Endothelial cell of umbilical vein (primary cell): ENCODE data around the gene ARID1B. TPM values are rescaled to one million over a fixed set of nuclear protein-coding genes. Genes with fewer than 3 reads are reported as not detected.

Source experiments
- BruUV-seq: library from RNA; stranded (reverse); fragments of 400-500 nt; replicated peaks from 2 replicates; lab custom pipeline; 2021; lab: Mats Ljungman, UMichigan
- CTCF ChIA-PET: fragments of 300-600, 350-600 bp; sonication (Branson Sonifier 250); formaldehyde crosslinking; loops from one replicate; lab custom pipeline; 2021; ENCODE audit warnings: antibody characterized with exemption, inconsistent platforms; lab: Charles Lee
- POLR2A ChIA-PET: fragments of 300-600, 350-600 bp; sonication (Branson Sonifier 250); formaldehyde crosslinking; loops from one replicate; lab custom pipeline; 2021; ENCODE audit warnings: antibody characterized with exemption, inconsistent platforms; lab: Charles Lee
- DNase-seq: peaks from one replicate; pipeline ENCODE4 v3.0.0-alpha.2; 2011; ENCODE audit warnings: low read depth, low spot score
- FAIRE-seq: peaks from 2 replicates; lab custom pipeline; 2011; peaks lifted over from hg19 to GRCh38; lab: Jason Lieb, UNC
- H2AFZ ChIP-seq: 2 replicates; pipeline ENCODE4 v1.6.0; 2012; ENCODE audit warnings: low read depth, low read length, control low read depth, inconsistent platforms
- H3K27ac ChIP-seq: 2 replicates; pipeline ENCODE4 v1.5.1; 2011; ENCODE audit warnings: low read depth, mild to moderate bottlenecking, control low read depth, low read length, moderate library complexity; ENCODE audit not compliant: insufficient read depth
- H3K27me3 ChIP-seq, 2 experiments: 2 replicates each; pipeline versions ENCODE4 v1.6.0 to v1.6.1; 2011; ENCODE audit warnings: low read length in 2 of 2, mixed read lengths in 1 of 2; ENCODE audit not compliant: control insufficient read depth in 2 of 2, insufficient read depth in 2 of 2
- H3K36me3 ChIP-seq, 2 experiments: 2 replicates in 1 of 2; 3 replicates in 1 of 2; pipeline ENCODE4 v1.5.1; 2011; ENCODE audit warnings: low read length in 2 of 2, mild to moderate bottlenecking in 1 of 2, moderate library complexity in 1 of 2; ENCODE audit not compliant: control insufficient read depth in 2 of 2, insufficient read depth in 2 of 2; ENCODE audit errors: extremely low read depth in 1 of 2
- H3K4me1 ChIP-seq: 3 replicates; pipeline ENCODE4 v1.5.1; 2011; ENCODE audit warnings: mild to moderate bottlenecking, low read length; ENCODE audit not compliant: control insufficient read depth, insufficient read depth; ENCODE audit errors: extremely low read depth
- H3K4me2 ChIP-seq: 2 replicates; pipeline ENCODE4 v1.6.1; 2011; ENCODE audit warnings: low read length, control low read depth, mixed read lengths; ENCODE audit not compliant: insufficient read depth
- H3K4me3 ChIP-seq, 3 experiments: fragments of 200-600 bp in 1 of 3; sonication (generic), shearing (Covaris generic) in 1 of 3; replicated peaks in 1 of 3; 2 replicates each; pipeline ENCODE4 v1.5.1; 2011 to 2016; ENCODE audit warnings: control low read depth in 3 of 3, low read length in 3 of 3, mild to moderate bottlenecking in 2 of 3, inconsistent platforms in 1 of 3, low read depth in 1 of 3, moderate library complexity in 1 of 3; ENCODE audit not compliant: insufficient read depth in 1 of 3
- H3K79me2 ChIP-seq: 2 replicates; pipeline ENCODE4 v1.6.0; 2012; ENCODE audit warnings: low read length, inconsistent platforms; ENCODE audit not compliant: control insufficient read depth, insufficient read depth
- H3K9ac ChIP-seq: replicated peaks from 2 replicates; pipeline ENCODE3; 2011; ENCODE audit warnings: low read length, control low read depth; ENCODE audit not compliant: insufficient read depth; ENCODE audit errors: extremely low read depth
- H3K9me1 ChIP-seq: replicated peaks from 3 replicates; pipeline ENCODE4 v1.6.0; 2011; ENCODE audit warnings: mild to moderate bottlenecking, low read length; ENCODE audit not compliant: control insufficient read depth, insufficient read depth; ENCODE audit errors: extremely low read depth
- H3K9me3 ChIP-seq: replicated peaks from 2 replicates; pipeline ENCODE4 v1.5.1; 2012; ENCODE audit warnings: low read length, inconsistent platforms; ENCODE audit not compliant: control insufficient read depth, insufficient read depth
- H4K20me1 ChIP-seq: replicated peaks from 2 replicates; pipeline ENCODE3; 2011; ENCODE audit warnings: mild to moderate bottlenecking, low read length; ENCODE audit not compliant: control insufficient read depth, insufficient read depth; ENCODE audit errors: extremely low read depth
- EZH2 ChIP-seq: IDR thresholded peaks from 2 replicates; pipeline ENCODE4 v1.6.1; 2012; ENCODE audit warnings: borderline replicate concordance, low read depth, mild to moderate bottlenecking, moderate library complexity, low read length, inconsistent platforms; ENCODE audit not compliant: severe bottlenecking
- FOS ChIP-seq: IDR thresholded peaks from 2 replicates; pipeline ENCODE4 v1.6.1; 2011; ENCODE audit warnings: mild to moderate bottlenecking, low read length, moderate library complexity, borderline replicate concordance; ENCODE audit not compliant: insufficient read depth
- GATA2 ChIP-seq: IDR thresholded peaks from 2 replicates; pipeline ENCODE4 v1.7.0; 2011; ENCODE audit warnings: low read depth, mild to moderate bottlenecking, moderate library complexity, mixed read lengths, low read length; ENCODE audit not compliant: insufficient read length, insufficient read depth
- JUN ChIP-seq: IDR thresholded peaks from 2 replicates; pipeline ENCODE4 v1.6.1; 2011; ENCODE audit warnings: borderline replicate concordance, low read depth; ENCODE audit not compliant: insufficient read length, insufficient read depth
- MYC ChIP-seq: IDR thresholded peaks from one replicate; pipeline ENCODE4 v1.6.1; 2011; ENCODE audit warnings: mild to moderate bottlenecking, low read depth, low read length
- POLR2A ChIP-seq: IDR thresholded peaks from 2 replicates; pipeline ENCODE4 v1.6.1; 2012; ENCODE audit warnings: low read depth, mild to moderate bottlenecking, control low read depth, low read length
- POLR2AphosphoS5 ChIP-seq: IDR thresholded peaks from 2 replicates; pipeline ENCODE4 v1.6.1; 2012; ENCODE audit warnings: low read depth, mild to moderate bottlenecking, control low read depth, low read length, moderate library complexity; ENCODE audit not compliant: insufficient read depth
- dilution Hi-C: fragments of 300-500 bp; cut with MboI; formaldehyde crosslinking; loops from one replicate; pipeline ENCODE4 v1.15.0; 2019; ENCODE audit warnings: low sequenced_read_pairs; ENCODE audit not compliant: extremely low pct_ligation_motif_present
- intact Hi-C: fragments of 100-400 bp; cut with micrococcal nuclease; formaldehyde crosslinking; loops from one replicate; pipeline ENCODE4 v1.10.0; 2022
- polyA plus RNA-seq, 4 experiments: library from polyadenylated mRNA; depleted of rRNA in 3 of 4; stranded (reverse) in 3 of 4; unstranded in 1 of 4; fragments of >200 nt; gene quantifications; 2 replicates each; pipeline versions ENCODE4 v1.2.1 to v1.2.3, GENCODE V29; 2011 to 2012; ENCODE audit warnings: missing spikeins in 1 of 4
- total RNA-seq: library from RNA; stranded (reverse); gene quantifications from 2 replicates; pipeline ENCODE4 v1.2.3, GENCODE V29; 2021
- TF ChIP-seq, protein P1 (sequence below): IDR thresholded peaks from 2 replicates; pipeline ENCODE4 v1.6.1; 2011; ENCODE audit not compliant: insufficient read depth, insufficient read length
- TF ChIP-seq, protein P2 (sequence below), 2 donors: IDR thresholded peaks; 1 replicate in 1 of 2; 2 replicates in 1 of 2; pipeline ENCODE4 v1.5.1; 2011; ENCODE audit warnings: low read length in 2 of 2, mild to moderate bottlenecking in 2 of 2, moderate library complexity in 2 of 2, control low read depth in 1 of 2, inconsistent platforms in 1 of 2, low read depth in 1 of 2; ENCODE audit not compliant: insufficient read depth in 1 of 2; ENCODE audit errors: extremely low read depth in 1 of 2

ARID1B gene
- total and polyA plus RNA-seq, 2 donors (not counting 3 experiments of a cell fraction or from before 2014, with no cell fraction given), result 21.8 to 89.5 TPM

DNA sequence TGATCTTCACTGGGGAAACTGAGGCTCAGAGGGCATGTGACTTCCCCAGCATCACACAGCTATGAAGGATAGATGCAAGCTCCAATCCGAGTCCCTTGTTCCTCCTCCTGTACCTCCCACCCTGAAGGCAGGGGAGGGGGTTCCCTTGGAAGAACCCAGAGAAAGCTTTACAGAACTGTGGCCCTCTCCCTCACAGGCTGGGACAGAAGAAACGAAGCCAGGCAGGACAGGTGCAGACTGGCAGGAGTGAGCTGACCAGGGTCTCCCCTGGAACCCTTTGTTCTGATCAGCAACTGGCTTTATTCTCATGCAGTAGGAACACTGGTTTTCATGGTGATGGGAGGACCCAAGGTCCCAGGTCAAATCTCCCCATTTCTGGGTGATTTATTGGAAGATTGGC lies 456.0 kb downstream of the ARID1B start:
- BruUV-seq, result no TSS peak
- dilution Hi-C loops, result no loop called here

DNA sequence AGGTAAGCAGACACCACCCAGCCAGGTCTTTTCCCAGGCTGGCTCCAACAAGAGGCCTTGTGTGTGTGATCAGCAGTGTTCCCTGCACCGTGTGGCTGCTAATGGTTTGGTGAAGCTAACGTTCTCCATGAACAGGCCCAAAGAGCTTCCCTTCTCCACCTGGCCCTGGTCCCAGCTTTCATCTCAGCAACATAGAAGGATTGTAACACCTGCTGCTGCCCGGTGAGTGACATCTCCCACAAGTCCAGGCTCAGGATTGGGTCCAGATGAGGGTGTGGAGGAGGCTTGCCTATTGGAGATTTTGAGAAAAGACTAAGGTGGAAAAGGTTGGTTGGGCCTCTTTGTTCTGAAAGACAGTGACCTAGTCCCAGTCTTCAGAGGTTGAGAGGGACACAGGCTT lies 456.5 kb downstream of the ARID1B start:
- Histone ChIP-seq H3K79me2 (no peaks in the 10 kb centered on the region), H3K4me2 (no peak overlapping the region), H3K27ac (no peak overlapping the region), H3K9me3 (no peaks in the 10 kb centered on the region), H3K9ac (no peak overlapping the region), H2AFZ (no peak overlapping the region), H3K4me3 (no peak overlapping the region), H4K20me1 (no peaks in the 10 kb centered on the region), H3K4me1 (peaks cover 8% of the 10 kb centered on the region), H3K9me1 (no peaks in the 10 kb centered on the region), H3K36me3 (no peaks in the 10 kb centered on the region), H3K27me3 (peaks cover 31 to 33% of the 10 kb centered on the region in 2 experiments)
- no peak for FAIRE-seq
- ChIA-PET CTCF (interaction anchor here (0.6 to 1.9 kb wide), 4 partner anchors 10 to 1645 kb away, joined by 3 to 4 read pairs (median 4); no protein-coding TSS in a partner anchor), POLR2A (no interaction called here)
- dilution Hi-C loops (no loop called here), intact Hi-C loops (loop anchor here (2.0 kb wide), 1 partner anchor 41 kb away; no protein-coding TSS in a partner anchor)
- TF ChIP-seq MYC (no peak), JUN (no peak), EZH2 (no peak), GATA2 (no peak), FOS (no peak), POLR2A (no peak), POLR2AphosphoS5 (no peak)
- TF ChIP-seq, protein P1, sequence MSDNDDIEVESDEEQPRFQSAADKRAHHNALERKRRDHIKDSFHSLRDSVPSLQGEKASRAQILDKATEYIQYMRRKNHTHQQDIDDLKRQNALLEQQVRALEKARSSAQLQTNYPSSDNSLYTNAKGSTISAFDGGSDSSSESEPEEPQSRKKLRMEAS, result no peak
- TF ChIP-seq, protein P2, sequence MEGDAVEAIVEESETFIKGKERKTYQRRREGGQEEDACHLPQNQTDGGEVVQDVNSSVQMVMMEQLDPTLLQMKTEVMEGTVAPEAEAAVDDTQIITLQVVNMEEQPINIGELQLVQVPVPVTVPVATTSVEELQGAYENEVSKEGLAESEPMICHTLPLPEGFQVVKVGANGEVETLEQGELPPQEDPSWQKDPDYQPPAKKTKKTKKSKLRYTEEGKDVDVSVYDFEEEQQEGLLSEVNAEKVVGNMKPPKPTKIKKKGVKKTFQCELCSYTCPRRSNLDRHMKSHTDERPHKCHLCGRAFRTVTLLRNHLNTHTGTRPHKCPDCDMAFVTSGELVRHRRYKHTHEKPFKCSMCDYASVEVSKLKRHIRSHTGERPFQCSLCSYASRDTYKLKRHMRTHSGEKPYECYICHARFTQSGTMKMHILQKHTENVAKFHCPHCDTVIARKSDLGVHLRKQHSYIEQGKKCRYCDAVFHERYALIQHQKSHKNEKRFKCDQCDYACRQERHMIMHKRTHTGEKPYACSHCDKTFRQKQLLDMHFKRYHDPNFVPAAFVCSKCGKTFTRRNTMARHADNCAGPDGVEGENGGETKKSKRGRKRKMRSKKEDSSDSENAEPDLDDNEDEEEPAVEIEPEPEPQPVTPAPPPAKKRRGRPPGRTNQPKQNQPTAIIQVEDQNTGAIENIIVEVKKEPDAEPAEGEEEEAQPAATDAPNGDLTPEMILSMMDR (IDR thresholded peaks at IDR 0.05; ENCODE audit: extremely low read depth in 1 of 2, insufficient read depth in 1 of 2, low read depth in 1 of 2, low read length in 2 of 2), result no peak
- DNase-seq, result no peak
- BruUV-seq, result no TSS peak

More for the DNA sequence above, 456.0 kb downstream of the ARID1B start:
- H3K4me3 ChIP-seq, result no peak overlapping the region
- H3K27me3 ChIP-seq, result peaks cover 31 to 33% of the 10 kb centered on the region in 2 experiments
- no peak overlapping the region for H3K4me2 ChIP-seq
- FAIRE-seq (no peak), DNase-seq (no peak)
- no peaks in the 10 kb centered on the region for H4K20me1 ChIP-seq
- H3K9me1 ChIP-seq, result no peaks in the 10 kb centered on the region
- H2AFZ ChIP-seq, result no peak overlapping the region
- ChIA-PET POLR2A (interaction anchor here (0.6 kb wide), 1 partner anchor 59 kb away, joined by 3 read pairs; no protein-coding TSS in a partner anchor), CTCF (interaction anchor here (1.0 to 1.9 kb wide), 3 partner anchors 9 to 102 kb away, joined by 4 read pairs; no protein-coding TSS in a partner anchor)
- H3K9me3 ChIP-seq, result no peaks in the 10 kb centered on the region
- no peak for TF ChIP-seq GATA2
- TF ChIP-seq, protein P1, result no peak
- intact Hi-C loops, result no loop called here
- no peaks in the 10 kb centered on the region for H3K36me3 ChIP-seq
- no peak overlapping the region for H3K27ac ChIP-seq
- H3K4me1 ChIP-seq, result peaks cover 8% of the 10 kb centered on the region
- H3K79me2 ChIP-seq, result no peaks in the 10 kb centered on the region
- no peak overlapping the region for H3K9ac ChIP-seq
